ENCODE measurements around the gene TMEM164. TPM values are rescaled to one million over a fixed set of nuclear protein-coding genes. Genes with fewer than 3 reads are reported as not detected.
A peak's percentile ranks its signal among the peaks of the same experiment; 100 is the strongest.
"Not testable (repeated sequence)": the region's sequence is repeated elsewhere in the genome, so short reads cannot be mapped to it uniquely, and the experiment has no call there.

Gene TMEM164
- total and polyA plus RNA-seq, 7 experiments from 2014 or later, result 0.92 to 30.1 (median 17.5) TPM

DNA sequence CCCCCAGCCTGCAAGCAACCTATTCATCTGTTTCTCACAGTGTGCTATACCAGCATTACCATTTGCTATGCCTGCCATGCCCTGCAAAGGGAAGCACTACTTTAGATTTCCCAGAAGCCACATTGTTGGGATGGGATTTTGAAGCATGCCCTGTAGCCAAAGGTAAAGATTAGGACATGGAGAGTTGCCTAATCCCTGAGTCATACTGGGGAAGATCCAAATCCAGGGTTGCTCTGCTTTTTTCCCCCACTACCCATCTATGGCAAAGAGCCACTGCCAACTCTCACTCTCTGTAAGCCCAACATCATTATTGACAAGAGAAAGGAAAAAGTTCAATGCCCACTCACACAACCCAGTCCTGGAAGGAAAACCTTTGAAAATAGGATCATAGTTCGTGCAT is 36.7 kb upstream of the TMEM164 start:
- Histone ChIP-seq H3K4me1 (ENCODE audit: control insufficient read depth in 2 of 2, insufficient read depth in 2 of 2, low read length in 2 of 2) (no peaks in the 10 kb centered on the region), H3K36me3 (ENCODE audit: control insufficient read depth in 2 of 3, insufficient read depth in 3 of 3, low read length in 3 of 3) (no peaks in the 10 kb centered on the region), H3K27me3 (ENCODE audit: control insufficient read depth in 2 of 2, insufficient read depth in 2 of 2, low read length in 2 of 2) (no peaks in the 10 kb centered on the region), H3K9me3 (ENCODE audit: control insufficient read depth in 2 of 3, low read length in 3 of 3) (no peaks in the 10 kb centered on the region), H3K4me3 (ENCODE audit: low read length) (no peak overlapping the region), H3K27ac (ENCODE audit: low read depth, low read length) (no peak overlapping the region)
- Mint-ChIP-seq H3K36me3 (no peaks in the 10 kb centered on the region), H3K9me3 (no peaks in the 10 kb centered on the region), H3K4me3 (no peak overlapping the region), H3K4me1 (peaks cover 0 to 3% (median 0%) of the 10 kb centered on the region in 7 donors), H3K27ac (no peak overlapping the region), H3K27me3 (peaks cover 0 to 7% (median 0%) of the 10 kb centered on the region in 5 donors)
- DNase-seq (no peak), ATAC-seq (no peak)
- intact Hi-C loops (cut with micrococcal nuclease), result no loop called here
- CTCF ChIA-PET, result no interaction called here
- POLR2A ChIA-PET, result no interaction called here

GRCh38 chrX:109967156-109967555 is 35.8 kb upstream of the TMEM164 start:
- no peak for DNase-seq
- H3K27me3 Mint-ChIP-seq, result peaks cover 0 to 7% (median 0%) of the 10 kb centered on the region in 5 donors

DNA sequence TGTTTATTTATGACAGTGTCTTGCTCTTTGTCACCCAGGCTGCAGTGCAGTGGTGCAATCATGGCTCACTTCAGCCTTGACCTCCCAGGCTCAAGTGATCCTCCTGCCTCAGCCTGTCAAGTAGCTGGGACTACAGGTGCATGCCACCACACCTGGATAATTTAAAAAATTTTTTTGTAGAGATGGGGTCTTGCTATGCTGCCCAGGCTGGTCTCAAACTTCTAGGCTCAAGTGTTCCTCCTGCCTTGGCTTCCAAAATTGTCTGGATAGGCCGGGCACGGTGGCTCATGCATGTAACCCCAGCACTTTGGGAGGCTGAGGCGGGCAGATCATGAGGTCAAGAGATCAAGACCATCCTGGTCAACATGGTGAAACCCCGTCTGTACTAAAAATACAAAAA is 32.1 kb upstream of the TMEM164 start:
- DNase-seq; H3K9me3 Mint-ChIP-seq; H3K27ac Mint-ChIP-seq; H3K27me3 Mint-ChIP-seq; H3K27ac ChIP-seq (ENCODE audit: low read depth, low read length); ATAC-seq; H3K4me3 Mint-ChIP-seq; H3K4me1 ChIP-seq (ENCODE audit: control insufficient read depth in 2 of 2, insufficient read depth in 2 of 2, low read length in 2 of 2); H3K4me3 ChIP-seq (ENCODE audit: low read length); CTCF ChIA-PET; H3K9me3 ChIP-seq (ENCODE audit: control insufficient read depth in 2 of 3, low read length in 3 of 3); POLR2A ChIA-PET; H3K27me3 ChIP-seq (ENCODE audit: control insufficient read depth in 2 of 2, insufficient read depth in 2 of 2, low read length in 2 of 2); H3K36me3 Mint-ChIP-seq; H3K36me3 ChIP-seq (ENCODE audit: control insufficient read depth in 2 of 3, insufficient read depth in 3 of 3, low read length in 3 of 3): not testable (repeated sequence)
- peaks cover 0 to 15% (median 0%) of the 10 kb centered on the region in 7 donors for H3K4me1 Mint-ChIP-seq
- intact Hi-C loops (cut with micrococcal nuclease), result loop anchor here in 1 of 2 donors (5.0 kb wide), 1 partner anchor 36 kb away; no protein-coding TSS in a partner anchor

More at GRCh38 chrX:109967156-109967555, 35.8 kb upstream of the TMEM164 start:
- no peaks in the 10 kb centered on the region for H3K9me3 Mint-ChIP-seq
- H3K36me3 Mint-ChIP-seq, result no peaks in the 10 kb centered on the region
- Histone ChIP-seq H3K4me3 (ENCODE audit: low read length) (no peak overlapping the region), H3K9me3 (ENCODE audit: control insufficient read depth in 2 of 3, low read length in 3 of 3) (no peaks in the 10 kb centered on the region), H3K4me1 (ENCODE audit: control insufficient read depth in 2 of 2, insufficient read depth in 2 of 2, low read length in 2 of 2) (no peaks in the 10 kb centered on the region), H3K27ac (ENCODE audit: low read depth, low read length) (no peak overlapping the region), H3K36me3 (ENCODE audit: control insufficient read depth in 2 of 3, insufficient read depth in 3 of 3, low read length in 3 of 3) (no peaks in the 10 kb centered on the region), H3K27me3 (ENCODE audit: control insufficient read depth in 2 of 2, insufficient read depth in 2 of 2, low read length in 2 of 2) (no peaks in the 10 kb centered on the region)
- ChIA-PET CTCF (no interaction called here), POLR2A (no interaction called here)
- intact Hi-C loops (cut with micrococcal nuclease), result no loop called here
- no peak overlapping the region for H3K4me3 Mint-ChIP-seq
- no peak for ATAC-seq
- no peak overlapping the region for H3K27ac Mint-ChIP-seq
- peaks cover 0 to 3% (median 0%) of the 10 kb centered on the region in 7 donors for H3K4me1 Mint-ChIP-seq

DNA sequence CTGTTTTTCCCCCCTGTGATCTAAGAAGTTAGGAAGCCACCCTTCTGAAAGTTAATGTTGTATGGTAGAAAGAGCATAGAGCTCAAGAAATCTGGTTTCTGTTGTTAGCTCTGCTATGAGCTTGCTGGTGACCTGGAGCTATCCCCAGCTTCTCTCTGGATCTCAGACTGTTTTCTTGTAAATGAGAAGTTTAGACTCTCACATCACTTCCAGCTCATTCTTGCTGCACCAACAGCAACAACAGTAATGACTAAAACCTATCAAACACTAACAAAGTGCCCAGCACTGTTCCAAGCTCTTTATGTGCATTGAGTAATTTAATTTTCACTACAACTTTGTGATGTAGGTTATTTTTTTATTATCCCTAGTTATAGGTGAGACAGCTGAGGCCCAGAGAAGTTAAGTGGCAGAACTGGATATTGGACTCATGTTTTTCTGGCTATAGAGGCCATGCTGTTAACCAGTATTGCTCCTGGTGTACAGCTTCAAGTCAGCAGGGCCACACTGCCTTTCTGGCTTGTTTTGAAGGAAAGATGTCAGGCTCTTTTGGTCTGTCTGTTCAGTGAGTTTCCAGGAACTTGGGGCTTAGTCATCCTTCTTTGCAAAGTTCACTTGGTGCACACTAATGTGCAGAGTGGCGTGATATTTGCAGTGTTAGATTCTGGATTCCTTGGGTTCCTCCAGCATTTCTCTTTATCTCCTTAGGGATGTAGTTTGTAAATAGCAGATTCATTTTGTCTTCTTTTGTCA is 27.8 kb upstream of the TMEM164 start:
- Histone ChIP-seq H3K36me3 (ENCODE audit: control insufficient read depth in 2 of 3, insufficient read depth in 3 of 3, low read length in 3 of 3) (no peaks in the 10 kb centered on the region), H3K9me3 (ENCODE audit: control insufficient read depth in 2 of 3, low read length in 3 of 3) (no peaks in the 10 kb centered on the region), H3K27me3 (ENCODE audit: control insufficient read depth in 2 of 2, insufficient read depth in 2 of 2, low read length in 2 of 2) (no peaks in the 10 kb centered on the region), H3K4me1 (ENCODE audit: control insufficient read depth in 2 of 2, insufficient read depth in 2 of 2, low read length in 2 of 2) (no peaks in the 10 kb centered on the region), H3K27ac (ENCODE audit: low read depth, low read length) (no peak overlapping the region), H3K4me3 (ENCODE audit: low read length) (no peak overlapping the region)
- CTCF ChIA-PET, result no interaction called here
- H3K4me1 Mint-ChIP-seq, result peaks cover 0 to 21% (median 0%) of the 10 kb centered on the region in 7 donors
- H3K36me3 Mint-ChIP-seq, result no peaks in the 10 kb centered on the region
- peak overlapping the region in 1 of 10 donors; percentile 64 for H3K4me3 Mint-ChIP-seq
- no peaks in the 10 kb centered on the region for H3K9me3 Mint-ChIP-seq
- ATAC-seq (no peak), DNase-seq (no peak)
- H3K27me3 Mint-ChIP-seq, result peaks cover 6 to 9% (median 7%) of the 10 kb centered on the region in 5 donors
- intact Hi-C loops (cut with micrococcal nuclease), result loop anchor here in 1 of 2 donors (5.0 kb wide), 1 partner anchor 32 kb away; no protein-coding TSS in a partner anchor
- H3K27ac Mint-ChIP-seq, result peak overlapping the region in 1 of 9 donors; percentile 68
- POLR2A ChIA-PET, result no interaction called here

GRCh38 chrX:109985210-109985609 is 17.7 kb upstream of the TMEM164 start:
- intact Hi-C loops (cut with micrococcal nuclease); DNase-seq; H3K27ac Mint-ChIP-seq; H3K4me3 Mint-ChIP-seq; H3K27ac ChIP-seq (ENCODE audit: low read depth, low read length); H3K9me3 ChIP-seq (ENCODE audit: control insufficient read depth in 2 of 3, low read length in 3 of 3); H3K4me3 ChIP-seq (ENCODE audit: low read length); H3K27me3 ChIP-seq (ENCODE audit: control insufficient read depth in 2 of 2, insufficient read depth in 2 of 2, low read length in 2 of 2); H3K4me1 ChIP-seq (ENCODE audit: control insufficient read depth in 2 of 2, insufficient read depth in 2 of 2, low read length in 2 of 2); POLR2A ChIA-PET; H3K36me3 ChIP-seq (ENCODE audit: control insufficient read depth in 2 of 3, insufficient read depth in 3 of 3, low read length in 3 of 3); H3K36me3 Mint-ChIP-seq; H3K27me3 Mint-ChIP-seq; H3K9me3 Mint-ChIP-seq; ATAC-seq; CTCF ChIA-PET: not testable (repeated sequence)
- H3K4me1 Mint-ChIP-seq, result peaks cover 0 to 13% (median 10%) of the 10 kb centered on the region in 7 donors

DNA sequence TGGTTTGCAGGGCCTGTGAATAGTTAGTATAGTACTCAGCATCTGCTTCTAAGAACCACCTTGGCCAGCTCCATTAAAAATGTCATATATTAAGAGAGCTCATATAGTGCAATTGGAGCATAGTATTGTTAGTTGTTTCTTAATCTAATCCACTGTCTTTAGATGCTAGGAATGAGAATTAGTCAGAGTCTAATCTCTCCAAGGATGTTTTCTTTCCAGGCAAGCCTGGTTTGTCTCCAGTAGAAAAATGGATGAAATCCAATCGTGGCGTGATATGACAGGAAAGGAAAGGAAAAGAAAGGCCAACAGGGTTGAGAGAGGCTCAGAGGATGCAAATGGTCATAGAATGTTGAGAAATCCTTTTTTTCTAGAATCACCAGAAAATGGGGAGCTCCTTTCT is 15.0 kb upstream of the TMEM164 start:
- intact Hi-C loops (cut with micrococcal nuclease), result no loop called here
- Mint-ChIP-seq H3K27me3 (no peaks in the 10 kb centered on the region), H3K36me3 (peaks cover 0 to 1% (median 0%) of the 10 kb centered on the region in 5 donors), H3K4me1 (peaks cover 4 to 29% (median 22%) of the 10 kb centered on the region in 7 donors), H3K27ac (no peak overlapping the region), H3K4me3 (no peak overlapping the region), H3K9me3 (no peaks in the 10 kb centered on the region)
- Histone ChIP-seq H3K27me3 (ENCODE audit: control insufficient read depth in 2 of 2, insufficient read depth in 2 of 2, low read length in 2 of 2) (no peaks in the 10 kb centered on the region), H3K36me3 (ENCODE audit: control insufficient read depth in 2 of 3, insufficient read depth in 3 of 3, low read length in 3 of 3) (no peaks in the 10 kb centered on the region), H3K4me1 (ENCODE audit: control insufficient read depth in 2 of 2, insufficient read depth in 2 of 2, low read length in 2 of 2) (peaks cover 11 to 13% of the 10 kb centered on the region in 2 donors), H3K4me3 (ENCODE audit: low read length) (no peak overlapping the region), H3K27ac (ENCODE audit: low read depth, low read length) (no peak overlapping the region), H3K9me3 (ENCODE audit: control insufficient read depth in 2 of 3, low read length in 3 of 3) (no peaks in the 10 kb centered on the region)
- CTCF ChIA-PET, result no interaction called here
- POLR2A ChIA-PET, result no interaction called here
- ATAC-seq (no peak), DNase-seq (no peak)

Data from naive thymus-derived CD4-positive, alpha-beta T cell (primary cell).